Stimulated activated naive CD4-positive, alpha-beta T cell treated with Interleukin-2 at 50 U/mL for 16 hours (primary cell): ENCODE measurements around the gene PYGM.

ENCODE experiments used
- DNase-seq: peaks from one replicate; lab custom pipeline; 2025; lab: John Stamatoyannopoulos, UW

PYGM gene

DNA sequence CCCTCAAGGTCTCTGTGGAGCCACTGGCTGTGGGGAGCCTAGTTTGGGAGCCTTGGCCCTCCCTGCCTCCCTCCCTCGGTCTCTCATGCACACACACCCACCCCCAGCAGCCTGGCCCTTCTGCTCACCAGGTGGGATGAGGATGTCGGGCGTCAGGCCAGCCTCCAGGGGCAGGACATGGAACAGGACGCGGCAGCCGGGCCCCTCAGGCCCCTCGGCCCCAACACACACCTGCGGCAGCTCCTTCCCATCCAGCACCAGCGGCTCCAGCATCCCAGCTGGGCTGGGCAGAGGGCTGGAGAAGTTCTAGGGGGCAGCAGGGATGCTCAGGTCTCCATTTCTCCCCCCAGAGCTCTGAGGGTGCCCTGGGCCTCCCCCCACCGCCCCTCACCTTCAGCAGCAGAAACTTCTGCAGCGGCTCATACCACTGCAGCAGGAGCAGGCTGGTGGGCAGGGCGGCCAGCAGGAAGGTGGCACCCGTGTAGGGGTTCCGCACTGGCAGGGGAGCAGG lies 32.1 kb upstream of the PYGM start:
- DNase-seq, result no peak

DNA sequence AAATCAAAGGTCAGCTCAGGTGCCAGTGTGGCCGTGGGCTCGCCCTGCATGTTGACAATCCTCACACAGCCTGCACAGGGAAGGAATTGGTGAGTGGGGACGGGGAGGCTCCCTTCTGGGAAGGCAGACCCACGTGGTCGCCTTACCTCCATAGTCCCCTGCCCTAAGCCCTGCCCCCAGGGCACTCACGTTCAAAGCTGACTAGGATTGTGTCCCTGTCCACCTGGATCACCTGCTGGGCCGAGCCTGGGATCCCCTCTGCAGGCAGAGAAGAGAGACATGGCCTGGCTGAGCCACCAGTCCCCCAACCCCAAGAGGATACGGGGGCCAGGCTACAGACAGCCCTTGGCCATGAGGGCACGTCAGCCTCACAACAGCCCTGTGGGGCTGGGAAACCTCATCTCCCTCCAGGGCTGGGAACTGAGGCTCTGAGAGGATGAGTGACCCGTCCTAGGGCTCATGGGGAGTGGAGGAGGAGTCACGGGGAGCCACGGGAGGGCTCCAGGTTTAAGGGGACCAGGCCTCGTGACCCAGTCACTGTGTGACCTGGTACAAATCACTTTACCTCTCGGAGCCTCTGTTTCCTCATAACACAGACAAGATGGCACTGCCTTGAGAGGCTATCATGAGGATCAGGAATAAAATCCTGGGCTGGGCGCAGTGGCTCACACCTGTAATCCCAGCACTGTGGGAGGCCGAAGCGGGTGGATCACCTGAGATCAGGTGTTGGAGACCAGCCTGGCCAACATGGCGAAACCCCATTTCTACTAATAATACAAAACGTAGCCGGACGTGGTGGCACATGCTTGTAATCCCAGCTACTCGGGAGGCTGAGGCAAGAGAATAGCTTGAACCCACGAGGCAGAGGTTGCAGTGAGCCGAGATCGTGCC lies 30.7 kb upstream of the PYGM start:
- DNase-seq, result no peak

DNA sequence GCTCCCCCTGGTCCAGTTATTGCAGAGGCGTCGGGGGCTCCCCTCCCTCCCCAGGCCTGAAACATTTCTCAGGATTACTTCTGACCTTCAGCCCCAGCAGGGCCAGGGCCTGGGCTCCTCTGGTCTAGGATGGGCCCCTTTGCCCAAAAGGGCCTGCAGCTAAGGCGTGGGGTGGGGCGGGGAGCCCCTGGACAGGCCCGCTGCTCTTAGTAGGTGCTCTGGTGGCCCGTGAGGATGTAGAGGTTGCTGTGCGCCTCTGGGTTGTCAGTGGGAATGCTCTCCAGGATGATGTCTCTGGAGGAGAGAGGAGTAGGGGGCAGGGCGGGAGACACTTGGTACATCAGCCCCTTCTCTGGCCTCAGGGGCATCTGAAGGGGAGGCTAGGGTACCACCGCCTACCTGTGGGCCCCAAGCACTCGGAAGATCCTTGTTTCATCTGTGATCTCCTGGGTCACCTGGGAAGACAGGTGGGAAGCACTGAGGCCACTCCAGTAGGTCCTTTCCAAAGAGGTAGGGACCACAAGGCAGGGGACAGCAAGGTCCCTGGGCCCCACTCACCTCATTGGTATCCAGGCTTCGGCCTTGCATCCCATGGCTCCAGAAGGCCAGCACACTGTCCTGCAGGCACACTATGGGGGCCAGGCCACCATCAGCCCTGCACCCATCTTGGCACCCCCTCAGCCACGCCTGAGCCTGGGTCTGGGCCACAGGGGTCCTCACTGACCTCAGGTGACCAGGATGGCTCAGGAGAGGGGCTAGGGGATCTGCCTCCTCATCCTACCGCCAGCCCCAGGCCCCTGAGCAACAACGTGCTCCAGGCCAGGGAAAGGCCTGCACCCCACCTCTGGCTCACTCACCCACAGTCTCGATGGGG lies 29.8 kb upstream of the PYGM start:
- no peak for DNase-seq

DNA sequence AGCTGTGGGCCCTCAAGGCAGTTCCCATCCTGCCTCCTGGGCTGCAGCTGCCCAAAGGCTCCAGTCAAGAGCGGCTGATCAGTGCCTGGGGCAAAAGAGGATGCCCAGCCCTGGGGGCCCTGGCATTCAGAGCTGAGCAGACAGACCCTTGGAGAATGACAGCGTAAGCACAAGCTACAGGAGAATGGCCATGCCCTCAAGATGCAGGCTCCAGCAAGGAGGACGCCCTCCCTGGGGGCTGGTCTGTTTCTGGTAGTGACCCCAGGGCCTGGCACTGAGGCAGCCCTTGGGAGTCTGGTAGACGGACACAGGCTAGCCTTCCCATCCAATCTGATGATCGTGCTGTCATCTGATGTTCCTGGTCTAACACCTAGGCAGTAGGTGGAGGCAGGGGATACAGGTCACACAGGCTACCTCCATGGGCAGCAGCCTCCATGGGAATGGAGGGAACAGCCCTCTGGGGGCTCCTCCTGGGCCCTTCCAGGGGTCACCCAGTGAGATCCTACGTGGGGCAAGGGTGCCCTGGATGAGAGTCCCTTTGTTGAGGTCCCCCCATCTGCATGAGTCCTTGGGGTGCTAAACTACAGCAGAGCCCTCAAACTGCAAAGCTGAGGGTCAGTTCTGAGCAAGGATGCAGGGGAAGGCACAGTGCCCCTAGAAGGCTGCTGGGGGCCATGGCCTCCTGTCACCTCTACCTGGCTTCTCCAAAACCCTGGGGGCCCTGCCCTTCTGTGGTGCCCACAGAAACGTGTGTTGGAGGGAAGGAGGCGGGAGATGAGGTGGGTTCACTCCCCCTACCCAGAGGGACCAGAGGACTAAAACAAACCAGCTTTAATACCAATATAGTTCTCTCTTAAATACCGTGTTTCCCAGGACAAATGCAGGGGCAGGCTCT lies 28.8 kb upstream of the PYGM start:
- DNase-seq, result no peak

DNA sequence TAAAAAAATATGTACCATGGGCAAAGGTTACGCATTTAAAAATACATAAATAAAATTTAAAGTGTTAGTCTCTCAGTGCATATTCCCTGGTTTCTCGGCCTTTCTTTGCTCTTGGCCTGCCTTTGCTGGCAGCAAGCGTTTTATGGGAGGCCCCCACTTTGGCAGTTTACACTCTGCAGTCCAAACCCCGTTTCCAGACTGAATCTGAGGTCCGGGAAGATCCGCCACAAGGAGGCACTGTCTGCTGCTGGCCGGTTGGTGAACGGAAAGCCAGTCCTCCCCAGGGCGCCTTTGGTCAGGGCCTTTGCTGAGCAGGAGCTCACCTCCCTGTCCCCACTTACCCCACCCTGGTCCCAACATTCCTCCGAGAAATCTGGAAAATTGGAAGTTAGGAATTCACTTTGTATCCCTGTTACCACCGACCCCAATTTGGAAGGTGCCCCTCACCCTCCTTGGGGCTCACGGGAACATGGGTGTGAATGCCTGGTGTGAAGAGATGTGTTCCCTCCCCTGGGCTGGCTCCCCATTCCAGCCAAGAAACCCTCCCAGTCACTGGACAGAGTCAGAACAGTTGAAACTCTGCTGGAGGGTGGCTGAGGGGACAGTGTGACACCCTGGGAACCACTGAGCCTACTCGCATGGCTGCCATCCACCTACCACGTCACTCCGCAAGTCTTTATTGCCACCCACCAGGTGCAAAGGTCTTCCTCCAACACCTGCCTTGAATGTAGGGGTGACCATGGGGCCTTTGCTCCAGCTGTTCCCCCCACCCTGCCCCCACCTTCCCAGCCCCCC lies 27.9 kb upstream of the PYGM start:
- DNase-seq, result peak; percentile 47

DNA sequence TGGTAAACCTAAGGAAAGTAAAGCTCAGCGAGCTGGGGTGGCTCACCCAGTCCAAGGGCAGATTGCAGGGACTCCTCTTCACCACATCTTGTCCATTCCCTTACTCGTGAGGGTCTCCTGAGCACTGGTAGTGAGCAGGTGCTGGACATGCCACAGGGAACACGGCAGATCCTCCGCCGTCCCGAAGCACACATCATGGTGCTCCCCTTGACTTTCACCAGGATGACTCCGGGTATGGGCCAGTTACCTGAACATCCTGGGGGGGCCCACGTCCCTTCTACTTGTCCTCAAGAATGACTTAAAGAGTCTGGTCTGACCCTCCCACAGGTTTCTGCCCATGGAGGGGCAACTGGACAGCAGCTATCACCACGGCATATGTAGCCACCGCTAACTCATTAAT lies 26.5 kb upstream of the PYGM start:
- DNase-seq, result no peak

DNA sequence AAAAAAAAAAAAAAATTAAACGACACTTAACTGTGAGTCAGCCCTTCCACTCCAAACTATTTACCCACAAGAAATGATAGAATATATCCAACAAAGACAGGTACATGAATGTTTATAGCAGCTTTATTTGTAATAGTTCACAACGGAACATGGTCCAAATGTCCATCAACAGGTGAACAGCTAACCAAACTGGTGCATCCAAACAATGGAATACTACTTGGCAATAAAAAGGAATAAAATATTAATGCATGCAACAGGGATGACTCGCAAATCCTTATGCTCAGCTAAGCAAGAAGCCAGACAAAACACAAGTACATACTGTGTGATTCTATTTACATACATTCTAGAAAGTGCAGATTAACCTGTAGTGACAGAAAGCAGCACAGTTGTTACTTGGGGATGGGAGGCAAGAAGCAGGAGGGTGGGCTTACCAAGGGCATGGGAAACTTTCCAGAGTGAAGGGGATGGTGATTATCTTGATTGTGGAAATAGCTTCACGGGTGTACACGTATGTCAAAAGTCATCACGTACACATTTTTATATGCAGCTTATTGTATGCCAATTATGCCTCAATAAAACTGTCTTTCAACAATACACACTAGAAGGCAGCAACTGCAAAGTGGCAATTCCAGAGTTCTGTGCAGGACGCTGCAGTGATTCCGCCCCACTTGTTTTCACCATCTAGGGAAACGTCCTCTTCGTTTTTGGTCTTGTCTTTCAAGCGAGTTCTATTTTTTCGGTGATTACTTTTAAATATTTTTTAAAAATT lies 25.2 kb upstream of the PYGM start:
- DNase-seq, result no peak

DNA sequence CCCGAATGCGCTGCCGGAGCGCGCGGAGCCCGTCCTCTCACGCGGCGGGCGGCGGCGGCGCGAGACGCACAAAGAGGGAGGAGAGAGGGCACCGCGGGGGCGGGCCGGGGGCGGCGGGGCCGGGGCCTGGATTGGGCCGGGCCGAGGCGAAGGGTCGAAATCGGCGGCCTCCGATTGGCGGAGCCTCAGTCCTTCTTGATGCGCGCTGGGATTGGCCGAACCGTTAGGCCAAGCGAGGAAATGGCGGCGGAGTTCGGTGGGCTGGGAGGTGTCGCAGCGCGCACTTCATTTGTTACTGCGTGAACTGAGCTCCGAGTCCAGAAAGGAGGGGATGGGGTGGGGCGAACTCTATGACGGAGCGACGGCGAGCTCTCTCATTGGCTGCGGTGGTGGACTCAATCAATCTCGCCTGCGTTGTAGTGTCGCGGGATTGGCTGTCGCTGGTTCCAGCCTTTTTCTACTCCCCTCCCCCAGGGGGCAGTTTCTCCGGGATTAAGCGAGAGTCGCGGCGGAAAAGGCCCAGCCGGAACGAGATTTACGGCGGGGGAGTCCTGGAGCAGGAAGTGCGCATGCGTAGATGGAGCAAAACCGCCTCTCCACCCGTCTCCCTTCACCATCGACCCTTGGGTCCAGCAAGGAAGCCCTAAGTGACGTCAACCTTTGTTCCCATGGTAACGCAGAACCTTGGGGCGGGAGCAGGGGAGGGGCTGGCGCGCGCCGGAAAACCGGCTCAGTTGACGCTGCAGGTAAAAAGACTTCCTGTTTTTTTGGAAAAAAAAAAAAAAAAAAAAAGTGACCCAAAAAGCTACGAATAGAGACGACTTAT lies 18.9 kb upstream of the PYGM start, which contains the start of gene SF1:
SF1 (minus strand) TSS at position 70 of the 826 bp plus-strand sequence. CDS start 150 bp downstream, outside the sequence.
- peak; percentile 99 for DNase-seq

DNA sequence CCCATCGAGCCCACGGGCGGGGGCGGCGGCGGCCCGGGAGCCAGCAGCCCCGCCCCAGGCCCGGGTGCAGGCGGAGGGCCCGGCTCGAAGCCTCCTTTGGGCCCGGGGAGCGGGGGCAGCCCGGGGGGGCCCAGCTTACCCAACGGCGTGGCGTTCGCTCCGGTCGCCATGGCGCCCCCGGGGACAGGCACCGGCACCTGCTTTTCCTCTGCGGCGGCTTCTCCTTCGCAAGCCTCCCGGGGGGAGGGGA lies 18.4 kb upstream of the PYGM start:
- DNase-seq, result no peak

DNA sequence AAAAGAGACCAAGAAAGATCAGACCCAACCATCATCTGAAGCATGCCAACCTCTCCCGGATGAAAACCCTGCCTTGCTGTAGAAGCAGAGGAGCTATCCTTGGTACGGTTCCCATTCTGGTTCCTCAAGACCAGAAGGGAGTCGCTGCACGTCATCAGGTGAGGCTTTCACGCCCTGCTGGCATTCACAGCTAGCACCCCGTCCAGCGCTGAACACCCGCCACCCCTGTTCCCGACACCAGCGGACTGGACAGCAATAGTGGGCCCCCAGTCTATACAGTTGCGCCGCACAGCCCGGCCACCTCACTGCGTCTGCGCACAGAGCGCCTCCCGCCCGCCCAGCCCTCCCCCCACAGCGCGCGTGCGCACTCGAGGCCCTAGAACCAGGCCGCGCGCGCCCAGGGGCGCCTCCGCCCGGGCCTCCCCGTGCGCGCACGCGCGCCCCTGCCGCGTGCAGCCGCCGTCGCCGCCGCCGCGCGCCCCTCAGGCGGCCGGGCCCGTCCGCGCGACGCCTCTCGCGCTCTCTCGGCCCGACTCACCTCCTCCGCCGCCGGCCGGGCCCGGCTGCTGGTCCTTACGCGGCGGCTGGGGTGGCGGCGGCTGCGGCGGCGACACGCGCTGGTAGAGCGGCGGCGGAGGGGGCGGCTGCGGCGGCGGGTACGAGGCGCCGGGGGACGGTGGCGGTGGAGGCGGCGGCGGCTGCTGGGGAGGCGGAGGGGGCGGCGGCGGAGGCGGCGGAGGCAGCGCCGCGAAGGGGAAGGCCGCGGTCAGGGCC lies 17.9 kb upstream of the PYGM start:
- peak; percentile 78 for DNase-seq

DNA sequence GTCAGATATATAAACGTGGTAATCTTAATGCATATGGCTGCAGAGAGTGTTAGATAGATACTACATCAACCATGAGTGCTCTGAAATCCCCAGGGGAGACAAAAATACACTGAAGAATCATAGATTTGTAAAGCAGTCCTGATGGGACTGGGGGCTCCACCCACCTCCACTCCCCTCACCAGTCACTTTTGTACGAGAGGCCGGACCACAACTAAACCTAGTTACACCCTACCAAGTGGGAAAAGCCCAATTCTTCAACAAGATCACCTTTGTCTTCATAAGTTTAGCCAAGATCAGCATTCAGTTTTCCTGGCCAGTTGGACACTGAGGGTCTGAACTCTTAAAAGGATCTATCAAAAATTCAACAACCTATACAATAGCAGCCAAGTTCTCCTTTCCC lies 17.1 kb upstream of the PYGM start:
- DNase-seq, result no peak

DNA sequence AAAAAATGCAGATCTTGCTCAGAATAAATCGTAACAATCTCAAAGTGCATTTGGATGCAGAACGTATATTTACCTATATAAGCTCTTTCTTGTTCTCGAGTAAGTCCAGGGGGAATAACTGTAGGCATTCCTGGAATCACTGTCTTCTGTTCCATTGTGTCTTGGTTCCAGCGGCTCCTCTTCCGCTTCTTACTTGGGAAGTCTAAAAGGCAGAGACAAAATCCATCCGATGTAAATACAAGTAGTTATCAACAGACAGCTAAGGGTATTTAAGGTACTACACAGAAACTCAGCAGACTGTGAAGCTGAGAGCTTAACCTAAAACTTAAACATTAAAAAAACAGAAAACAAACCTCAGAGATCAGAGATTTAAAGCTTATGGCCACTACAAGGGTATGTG lies 16.7 kb upstream of the PYGM start:
- no peak for DNase-seq

DNA sequence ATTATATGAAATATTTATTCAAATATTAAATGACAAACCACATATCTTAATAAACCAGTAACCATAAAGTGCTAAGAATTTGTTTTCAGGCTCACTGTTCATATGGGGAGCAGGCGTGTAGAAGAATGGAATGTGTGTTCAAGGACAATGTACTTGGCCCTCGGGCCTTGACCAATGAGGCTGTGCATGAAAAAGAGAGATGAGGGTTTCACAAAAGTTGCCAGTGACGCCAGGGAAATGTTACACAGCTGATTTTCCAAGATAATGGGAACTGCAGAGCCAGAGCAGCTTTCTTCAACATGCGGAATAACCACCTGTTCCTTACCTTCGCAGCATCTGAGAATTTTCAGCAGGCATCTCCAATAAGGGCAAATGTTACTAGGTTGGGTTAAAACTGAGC lies 14.4 kb upstream of the PYGM start:
- DNase-seq, result no peak

DNA sequence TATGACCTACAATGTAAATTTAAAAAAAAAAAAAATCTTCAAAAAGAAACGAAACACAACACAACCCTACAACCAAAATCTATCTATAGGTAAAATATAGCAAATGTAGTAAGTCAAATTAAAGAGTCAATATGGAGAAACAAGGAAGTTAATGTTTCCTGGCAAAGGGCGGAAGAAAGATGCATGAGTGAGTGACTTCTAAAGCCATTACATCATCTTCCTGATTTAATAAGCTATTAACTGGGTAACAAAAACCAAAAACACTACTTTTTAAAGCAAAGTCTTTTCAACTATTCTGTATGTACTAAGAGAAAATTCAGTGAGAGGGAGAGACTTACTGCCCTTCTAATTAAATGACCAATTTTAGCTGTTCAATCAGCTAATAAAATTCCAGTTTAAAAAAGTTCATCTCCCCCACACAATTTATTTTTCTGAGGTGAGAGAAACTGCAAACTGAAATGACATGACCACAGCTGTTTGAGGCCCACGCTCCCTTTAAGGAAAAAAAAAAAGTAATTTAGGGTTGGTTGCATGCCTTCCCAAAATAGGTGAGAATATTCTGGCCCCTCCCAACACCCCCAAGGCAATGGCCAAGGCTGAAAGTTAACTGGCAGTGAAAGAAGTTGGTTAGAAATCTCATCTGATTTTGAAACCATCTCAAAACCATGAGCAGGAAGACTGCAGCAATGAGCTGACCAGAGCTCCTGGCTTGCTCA lies 12.7 kb upstream of the PYGM start:
- no peak for DNase-seq

DNA sequence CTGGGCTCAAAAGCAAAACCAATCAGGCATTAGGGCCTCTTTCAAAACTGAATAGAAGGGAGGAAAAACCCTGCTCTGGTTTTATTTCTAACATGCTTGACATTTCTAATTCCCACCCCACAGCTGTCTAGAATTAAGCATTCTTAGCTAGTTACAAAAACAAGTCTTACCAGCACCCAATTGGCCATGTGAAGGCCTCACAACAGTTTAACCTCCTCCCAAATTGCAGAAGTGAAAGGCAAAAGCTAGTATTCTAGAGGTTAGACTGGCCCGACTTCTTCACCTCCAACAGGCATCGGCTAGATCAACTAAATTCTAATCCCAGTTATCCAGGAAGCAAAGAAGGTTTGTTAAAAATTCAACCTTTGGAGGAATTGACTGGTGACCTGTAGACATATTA lies 12.1 kb upstream of the PYGM start:
- no peak for DNase-seq

DNA sequence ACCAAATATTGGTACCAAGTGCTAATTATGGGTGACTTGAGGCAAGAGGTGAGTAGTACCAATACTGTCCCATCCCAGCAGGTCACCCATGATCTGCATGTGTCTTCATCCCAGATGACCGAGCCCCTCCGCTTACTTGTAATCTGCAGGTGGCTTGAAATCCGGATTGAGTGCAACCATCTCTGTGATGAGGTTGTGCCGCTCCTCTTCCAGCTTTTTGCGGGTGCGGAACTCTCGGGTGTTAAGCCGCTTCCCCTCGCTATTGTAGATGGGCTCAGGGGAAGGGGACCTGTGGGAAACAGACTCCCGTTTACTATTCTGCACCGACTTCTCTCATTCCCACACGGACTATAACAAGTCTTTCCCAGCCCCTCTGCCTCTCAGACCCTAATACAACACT lies 10.3 kb upstream of the PYGM start:
- DNase-seq, result no peak

DNA sequence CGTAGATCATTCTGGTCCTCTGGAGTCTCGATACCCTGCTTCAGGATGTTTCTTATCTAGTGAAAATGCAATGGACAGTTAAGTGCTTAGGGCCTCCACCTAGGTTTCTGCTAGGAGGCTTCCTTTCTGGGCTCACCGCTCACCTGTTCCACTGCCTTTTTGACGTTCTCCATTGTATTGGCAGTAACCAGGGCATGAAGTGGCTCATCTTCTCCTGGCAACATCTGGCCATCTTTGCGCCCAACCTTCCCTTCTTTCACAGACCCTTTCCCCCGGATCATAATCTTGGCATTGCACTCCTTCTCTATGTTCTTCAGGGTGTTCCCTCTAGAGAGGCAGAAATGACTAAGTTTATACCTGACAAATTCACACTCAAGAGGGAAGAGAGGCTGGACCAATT lies 9.5 kb upstream of the PYGM start:
- no peak for DNase-seq

DNA sequence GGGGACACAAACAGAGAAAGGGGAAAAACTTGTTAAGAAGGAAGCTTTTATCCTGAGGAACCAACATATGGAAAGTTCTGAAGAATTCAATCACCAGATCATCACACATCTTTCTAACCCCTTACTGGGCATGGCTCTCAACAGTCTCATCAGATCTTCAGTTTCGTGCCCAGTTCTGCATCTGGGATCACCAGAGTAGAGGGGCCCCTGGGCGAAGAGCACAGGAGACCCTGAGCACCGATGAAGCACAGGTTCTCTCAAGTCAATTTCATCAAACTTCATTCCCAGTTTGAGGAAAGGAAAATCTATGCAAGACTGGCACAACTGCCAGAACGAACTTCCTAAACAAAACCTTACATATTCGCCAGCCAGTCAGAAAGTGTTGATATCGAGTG lies 8.5 kb upstream of the PYGM start:
- DNase-seq, result no peak
